Hepatocyte (in vitro differentiated cells): ENCODE results near the gene TMEM150A. TPM values are rescaled to one million over a fixed set of nuclear protein-coding genes. Genes with fewer than 3 reads are reported as not detected.
A peak's percentile ranks its signal among the peaks of the same experiment; 100 is the strongest.

Experiments used
- DNase-seq: peaks from one replicate; pipeline ENCODE4 v3.0.0-alpha.2; 2016; ENCODE audit warnings: low spot score
- H2AFZ ChIP-seq: fragments of 200-600 bp; sonication (generic); 2 replicates; pipeline ENCODE4 v1.6.0; 2016; ENCODE audit warnings: antibody characterized with exemption, mild to moderate bottlenecking
- H3K27ac ChIP-seq: fragments of 200-600 bp; sonication (generic); 2 replicates; pipeline ENCODE4 v1.5.1; 2016; ENCODE audit warnings: mild to moderate bottlenecking
- H3K27me3 ChIP-seq: fragments of 200-600 bp; sonication (generic); 2 replicates; pipeline ENCODE4 v1.6.1; 2016
- H3K36me3 ChIP-seq: fragments of 200-600 bp; sonication (generic); replicated peaks from 2 replicates; pipeline ENCODE4 v1.5.1; 2016; ENCODE audit warnings: low read depth; ENCODE audit not compliant: insufficient read depth
- H3K4me1 ChIP-seq: fragments of 200-600 bp; sonication (generic); 2 replicates; pipeline ENCODE4 v1.5.1; 2016; ENCODE audit warnings: mild to moderate bottlenecking, moderate library complexity; ENCODE audit not compliant: insufficient read depth
- H3K4me2 ChIP-seq: fragments of 200-600 bp; sonication (generic); 2 replicates; pipeline ENCODE4 v1.6.0; 2016
- H3K4me3 ChIP-seq: fragments of 200-600 bp; sonication (generic); 2 replicates; pipeline ENCODE4 v1.5.1; 2016; ENCODE audit warnings: mild to moderate bottlenecking
- H3K79me2 ChIP-seq: fragments of 200-600 bp; sonication (generic); 2 replicates; pipeline ENCODE4 v1.6.0; 2017; ENCODE audit warnings: mild to moderate bottlenecking
- H3K9me2 ChIP-seq: fragments of 200-600 bp; sonication (generic); replicated peaks from 2 replicates; pipeline ENCODE4 v1.6.0; 2017; ENCODE audit warnings: mild to moderate bottlenecking; ENCODE audit not compliant: insufficient read depth
- H3K9me3 ChIP-seq: fragments of 200-600 bp; sonication (generic); 2 replicates; pipeline ENCODE4 v1.5.1; 2016; ENCODE audit warnings: low read depth, mild to moderate bottlenecking
- H4K20me1 ChIP-seq: fragments of 200-600 bp; sonication (generic); 2 replicates; pipeline ENCODE4 v1.6.0; 2016; ENCODE audit warnings: mild to moderate bottlenecking; ENCODE audit not compliant: insufficient read depth, poor library complexity, severe bottlenecking
- EZH2 ChIP-seq: fragments of 200-600 bp; sonication (generic); IDR thresholded peaks from 2 replicates; pipeline ENCODE4 v1.6.1; 2016; ENCODE audit warnings: antibody characterized with exemption, mild to moderate bottlenecking, borderline replicate concordance
- EZH2phosphoT487 ChIP-seq: fragments of 200-600 bp; sonication (generic); IDR thresholded peaks from one replicate; pipeline ENCODE4 v1.6.1; 2018; ENCODE audit warnings: antibody characterized with exemption, mild to moderate bottlenecking, low read depth, moderate library complexity; ENCODE audit not compliant: unreplicated experiment, severe bottlenecking
- WGBS: methylation state at CpG from one replicate; pipeline ENCODE4 v1.1.6; 2016; ENCODE audit warnings: low lambda C conversion rate; ENCODE audit errors: missing lambda C conversion rate; 5-methylcytosine and 5-hydroxymethylcytosine counted together
- polyA plus RNA-seq: library from polyadenylated mRNA; unstranded; fragments of >200 nt; fragmentation: Nextera tagmentation; extraction: Ambion mirVana; gene quantifications from 2 replicates; pipeline ENCODE4 v1.2.1, GENCODE V29; 2016
- total RNA-seq: library from RNA; depleted of rRNA; stranded (reverse); fragments of >200 nt; gene quantifications from 2 replicates; pipeline ENCODE4 v1.2.3, GENCODE V29; 2014
- TF ChIP-seq, protein P1 (sequence below): fragments of 200-600 bp; sonication (generic); IDR thresholded peaks from 2 replicates; pipeline ENCODE4 v1.5.1; 2016; ENCODE audit warnings: antibody characterized with exemption, mild to moderate bottlenecking; ENCODE audit not compliant: poor library complexity

Gene TMEM150A
- total and polyA plus RNA-seq, 2 experiments from 2014 or later, result 25.7 to 67.9 TPM

DNA sequence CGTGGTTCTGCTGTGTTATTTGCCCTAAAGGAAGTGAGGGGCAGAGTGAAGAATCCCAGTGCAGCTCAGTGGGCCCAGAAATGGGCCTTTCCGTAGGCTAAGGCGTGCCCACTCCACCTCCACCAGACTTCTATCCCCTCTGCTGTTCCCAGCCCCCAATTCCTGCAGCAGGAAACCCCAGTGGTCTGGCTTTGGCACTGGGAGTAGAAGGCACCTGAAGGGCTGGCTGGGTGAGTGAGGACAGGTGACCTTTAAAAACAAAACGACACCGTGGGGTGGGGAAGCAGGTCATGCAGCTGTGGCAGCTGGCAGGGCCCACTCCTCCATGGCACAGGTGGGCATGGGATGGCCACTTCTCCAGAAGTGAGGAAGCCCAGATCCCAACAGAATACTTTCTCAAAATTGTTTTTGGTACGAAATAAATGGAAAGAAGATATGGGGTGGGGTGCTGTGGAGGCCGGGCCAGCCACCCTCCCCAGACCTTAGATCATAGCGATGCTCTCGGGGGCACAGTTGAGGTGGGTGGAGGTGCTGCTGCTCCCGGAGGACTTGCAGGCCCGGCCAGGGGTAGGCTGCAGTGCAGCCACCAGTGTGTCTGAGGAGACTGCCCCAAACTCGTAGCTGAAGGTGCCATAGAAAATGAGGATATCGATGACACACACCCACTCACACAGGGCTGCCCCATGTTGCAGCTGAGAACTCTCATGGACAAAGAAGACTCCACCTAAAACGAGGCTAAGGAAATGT lies 3.7 kb downstream of the TMEM150A start:
- Histone ChIP-seq H3K4me3 (no peak overlapping the region), H3K4me1 (peaks cover 13% of the 10 kb centered on the region), H3K36me3 (no peaks in the 10 kb centered on the region), H3K9me3 (no peaks in the 10 kb centered on the region), H2AFZ (no peak overlapping the region), H3K27me3 (no peaks in the 10 kb centered on the region), H4K20me1 (peaks cover 5% of the 10 kb centered on the region), H3K27ac (no peak overlapping the region), H3K79me2 (peaks cover 31% of the 10 kb centered on the region), H3K9me2 (no peaks in the 10 kb centered on the region), H3K4me2 (no peak overlapping the region)
- TF ChIP-seq EZH2phosphoT487 (no peak), EZH2 (no peak)
- TF ChIP-seq, protein P1, sequence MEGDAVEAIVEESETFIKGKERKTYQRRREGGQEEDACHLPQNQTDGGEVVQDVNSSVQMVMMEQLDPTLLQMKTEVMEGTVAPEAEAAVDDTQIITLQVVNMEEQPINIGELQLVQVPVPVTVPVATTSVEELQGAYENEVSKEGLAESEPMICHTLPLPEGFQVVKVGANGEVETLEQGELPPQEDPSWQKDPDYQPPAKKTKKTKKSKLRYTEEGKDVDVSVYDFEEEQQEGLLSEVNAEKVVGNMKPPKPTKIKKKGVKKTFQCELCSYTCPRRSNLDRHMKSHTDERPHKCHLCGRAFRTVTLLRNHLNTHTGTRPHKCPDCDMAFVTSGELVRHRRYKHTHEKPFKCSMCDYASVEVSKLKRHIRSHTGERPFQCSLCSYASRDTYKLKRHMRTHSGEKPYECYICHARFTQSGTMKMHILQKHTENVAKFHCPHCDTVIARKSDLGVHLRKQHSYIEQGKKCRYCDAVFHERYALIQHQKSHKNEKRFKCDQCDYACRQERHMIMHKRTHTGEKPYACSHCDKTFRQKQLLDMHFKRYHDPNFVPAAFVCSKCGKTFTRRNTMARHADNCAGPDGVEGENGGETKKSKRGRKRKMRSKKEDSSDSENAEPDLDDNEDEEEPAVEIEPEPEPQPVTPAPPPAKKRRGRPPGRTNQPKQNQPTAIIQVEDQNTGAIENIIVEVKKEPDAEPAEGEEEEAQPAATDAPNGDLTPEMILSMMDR, result no peak
- no peak for DNase-seq
- 85% methylated on average over 14 of the region's 14 CpGs for WGBS

DNA sequence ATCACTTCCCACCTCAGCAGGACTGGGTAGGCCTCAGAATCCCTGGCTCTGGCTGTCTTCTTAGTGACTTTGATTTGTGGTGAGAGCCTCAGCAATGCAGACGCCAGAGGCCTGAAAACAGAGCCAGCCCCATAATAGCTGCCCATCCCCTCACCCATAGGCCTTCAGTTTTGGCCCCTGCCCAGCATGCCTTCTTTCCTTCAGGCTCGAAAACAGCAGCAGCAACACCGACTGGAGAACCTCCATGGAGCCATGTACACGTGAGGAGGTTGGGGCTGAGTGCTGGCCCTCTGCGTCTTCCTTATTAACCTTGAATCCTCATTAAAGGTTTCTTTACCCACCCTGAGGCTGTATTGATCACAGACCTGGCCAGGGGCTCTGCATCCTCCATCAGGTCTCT lies 5.3 kb downstream of the TMEM150A start:
- H3K4me1 ChIP-seq, result peaks cover 11% of the 10 kb centered on the region
- no peaks in the 10 kb centered on the region for H3K9me3 ChIP-seq
- TF ChIP-seq EZH2phosphoT487, result no peak
- TF ChIP-seq EZH2, result no peak
- TF ChIP-seq, protein P1, result no peak
- no peak overlapping the region for H2AFZ ChIP-seq
- 91% methylated on average over 5 of the region's 5 CpGs for WGBS
- H3K27ac ChIP-seq, result no peak overlapping the region
- H3K36me3 ChIP-seq, result no peaks in the 10 kb centered on the region
- no peak for DNase-seq
- H3K4me3 ChIP-seq, result no peak overlapping the region
- no peaks in the 10 kb centered on the region for H3K27me3 ChIP-seq
- H3K9me2 ChIP-seq, result no peaks in the 10 kb centered on the region
- H3K4me2 ChIP-seq, result peak overlapping the region; percentile 80
- H3K79me2 ChIP-seq, result peaks cover 28% of the 10 kb centered on the region
- peaks cover 5% of the 10 kb centered on the region for H4K20me1 ChIP-seq

DNA sequence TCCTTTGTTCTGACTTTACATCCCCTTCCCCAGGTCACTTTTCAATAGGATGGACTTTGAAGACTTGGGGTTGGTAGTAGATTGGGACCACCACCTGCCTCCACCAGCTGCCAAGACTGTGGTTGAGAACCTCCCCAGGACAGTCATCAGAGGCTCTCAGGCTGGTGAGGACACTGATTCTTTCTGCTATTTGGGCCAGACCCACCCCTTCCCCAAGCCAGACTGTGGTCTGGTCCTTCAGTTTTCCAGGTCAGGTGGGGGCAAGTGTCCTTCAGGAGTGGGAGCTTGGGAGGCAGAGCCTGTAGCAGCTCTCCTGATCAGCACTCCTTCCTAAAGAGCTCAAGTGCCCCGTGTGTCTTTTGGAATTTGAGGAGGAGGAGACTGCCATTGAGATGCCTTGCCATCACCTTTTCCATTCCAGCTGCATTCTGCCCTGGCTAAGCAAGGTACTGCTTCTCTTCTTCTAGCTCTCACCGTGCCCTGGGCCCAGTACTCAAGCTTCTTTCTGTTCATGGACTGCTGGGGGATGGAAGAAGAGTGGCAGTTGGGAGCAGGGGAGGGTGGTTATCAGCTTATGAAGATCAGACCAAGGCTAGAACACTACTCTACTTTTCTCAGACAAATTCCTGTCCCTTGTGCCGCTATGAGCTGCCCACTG lies 5.9 kb downstream of the TMEM150A start:
- H4K20me1 ChIP-seq, result peaks cover 5% of the 10 kb centered on the region
- no peaks in the 10 kb centered on the region for H3K36me3 ChIP-seq
- H3K27me3 ChIP-seq, result no peaks in the 10 kb centered on the region
- no peaks in the 10 kb centered on the region for H3K9me2 ChIP-seq
- no peak for DNase-seq
- H2AFZ ChIP-seq, result no peak overlapping the region
- 67% methylated on average over 3 of the region's 3 CpGs for WGBS
- H3K79me2 ChIP-seq, result peaks cover 26% of the 10 kb centered on the region
- TF ChIP-seq EZH2 (no peak), EZH2phosphoT487 (no peak)
- TF ChIP-seq, protein P1, result no peak
- H3K9me3 ChIP-seq, result no peaks in the 10 kb centered on the region
- peaks cover 10% of the 10 kb centered on the region for H3K4me1 ChIP-seq
- peak overlapping the region; percentile 42 for H3K4me3 ChIP-seq
- H3K4me2 ChIP-seq, result peak overlapping the region; percentile 80
- peak overlapping the region; percentile 75 for H3K27ac ChIP-seq
